ENCODE measurements around the gene UPK2.

- TF ChIP-seq, protein P1, sequence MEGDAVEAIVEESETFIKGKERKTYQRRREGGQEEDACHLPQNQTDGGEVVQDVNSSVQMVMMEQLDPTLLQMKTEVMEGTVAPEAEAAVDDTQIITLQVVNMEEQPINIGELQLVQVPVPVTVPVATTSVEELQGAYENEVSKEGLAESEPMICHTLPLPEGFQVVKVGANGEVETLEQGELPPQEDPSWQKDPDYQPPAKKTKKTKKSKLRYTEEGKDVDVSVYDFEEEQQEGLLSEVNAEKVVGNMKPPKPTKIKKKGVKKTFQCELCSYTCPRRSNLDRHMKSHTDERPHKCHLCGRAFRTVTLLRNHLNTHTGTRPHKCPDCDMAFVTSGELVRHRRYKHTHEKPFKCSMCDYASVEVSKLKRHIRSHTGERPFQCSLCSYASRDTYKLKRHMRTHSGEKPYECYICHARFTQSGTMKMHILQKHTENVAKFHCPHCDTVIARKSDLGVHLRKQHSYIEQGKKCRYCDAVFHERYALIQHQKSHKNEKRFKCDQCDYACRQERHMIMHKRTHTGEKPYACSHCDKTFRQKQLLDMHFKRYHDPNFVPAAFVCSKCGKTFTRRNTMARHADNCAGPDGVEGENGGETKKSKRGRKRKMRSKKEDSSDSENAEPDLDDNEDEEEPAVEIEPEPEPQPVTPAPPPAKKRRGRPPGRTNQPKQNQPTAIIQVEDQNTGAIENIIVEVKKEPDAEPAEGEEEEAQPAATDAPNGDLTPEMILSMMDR (IDR thresholded peaks at IDR 0.05 in 8 of 11, conservative IDR thresholded peaks at IDR 0.05 in 3 of 11) = no peak
- no peak for TF ChIP-seq POLR2A (IDR thresholded peaks at IDR 0.05)
Measured at GRCh38 chr11:118975771-118976709, 19.9 kb downstream of the UPK2 start.
